Transverse colon (tissue), 4 donors: Measurements from ENCODE around the gene HIF3A. TPM values are rescaled to one million over a fixed set of nuclear protein-coding genes. Genes with fewer than 3 reads are reported as not detected.
"Not testable (repeated sequence)": the region's sequence is repeated elsewhere in the genome, so short reads cannot be mapped to it uniquely, and the experiment has no call there.

Source experiments
- DNase-seq: peaks from one replicate; pipeline ENCODE4 v3.0.0-alpha.2; 2019
- H3K27ac ChIP-seq, 4 donors: fragments of 200-600 bp; sonication (generic); 2 replicates each; pipeline ENCODE4 v1.5.1; 2016 to 2018; ENCODE audit warnings: inconsistent platforms in 4 of 4
- H3K27me3 ChIP-seq: fragments of 200-600 bp; sonication (generic); 2 replicates; pipeline ENCODE4 v1.5.1; 2017; ENCODE audit warnings: inconsistent platforms
- H3K36me3 ChIP-seq, 4 donors: fragments of 200-600 bp; sonication (generic); 2 replicates each; pipeline ENCODE4 v1.5.1; 2017 to 2019; ENCODE audit warnings: inconsistent platforms in 4 of 4
- H3K4me1 ChIP-seq, 4 donors: fragments of 200-600 bp; sonication (generic); 2 replicates each; pipeline ENCODE4 v1.5.1; 2017 to 2020; ENCODE audit warnings: inconsistent platforms in 4 of 4
- H3K4me3 ChIP-seq, 4 donors: fragments of 200-600 bp; sonication (generic); 1 replicate in 1 of 4; 2 replicates in 3 of 4; pipeline versions ENCODE4 v1.5.1 to v1.6.1; 2017 to 2019; ENCODE audit warnings: inconsistent platforms in 4 of 4
- H3K9me3 ChIP-seq, 2 donors: fragments of 200-600 bp; sonication (generic); 2 replicates each; pipeline ENCODE4 v1.5.1; 2017 to 2019; ENCODE audit warnings: inconsistent platforms in 2 of 2
- EP300 ChIP-seq: sonication (generic); formaldehyde crosslinking; IDR thresholded peaks from one replicate; pipeline ENCODE4 v1.6.1; 2017; ENCODE audit warnings: antibody characterized with exemption, low read depth
- POLR2A ChIP-seq: fragments of 450-650 bp; IDR thresholded peaks from one replicate; pipeline ENCODE4 v1.6.1; 2016; ENCODE audit warnings: antibody characterized with exemption, mild to moderate bottlenecking, moderate library complexity
- POLR2AphosphoS5 ChIP-seq, 3 donors: sonication (generic); formaldehyde crosslinking; IDR thresholded peaks; one replicate each; pipeline ENCODE4 v1.6.1; 2016; ENCODE audit warnings: antibody characterized with exemption in 3 of 3
- WGBS, 2 donors: methylation state at CpG; one replicate each; pipeline ENCODE4 v1.1.5; 2018; ENCODE audit warnings: low coverage in 1 of 2; 5-methylcytosine and 5-hydroxymethylcytosine counted together
- in situ Hi-C, 4 donors: fragments of 200-750 bp; cut with MboI; loops; one replicate each; pipeline versions ENCODE4 v1.15.0 to v1.15.1; 2017; ENCODE audit warnings: low sequenced_read_pairs in 3 of 4, low pct_ligation_motif_present in 1 of 4, low pct_unique_long_range_greater_than_20kb in 1 of 4
- intact Hi-C: fragments of 100-400 bp; cut with DNase I; formaldehyde crosslinking; loops from one replicate; pipeline ENCODE4 v1.15.1; 2023; ENCODE audit warnings: low total_unique reads
- total RNA-seq, 4 donors: library from RNA; depleted of rRNA; stranded (reverse); fragments of >200 nt; gene quantifications; one replicate each; pipeline ENCODE4 v1.1.0, GENCODE V29; 2016
- TF ChIP-seq, protein P1 (sequence below), 5 experiments: fragments of 200-600 bp in 3 of 5; fragments of 450-650 bp in 2 of 5; sonication (generic) in 3 of 5; IDR thresholded peaks; 1 replicate in 2 of 5; 2 replicates in 3 of 5; pipeline ENCODE4 v1.5.1; 2016 to 2017; ENCODE audit warnings: antibody characterized with exemption in 5 of 5, inconsistent platforms in 3 of 5, mild to moderate bottlenecking in 2 of 5, moderate library complexity in 1 of 5

Gene HIF3A
- total RNA-seq, 4 donors from 2014 or later: 37.7 to 227 (median 97.5) TPM

DNA sequence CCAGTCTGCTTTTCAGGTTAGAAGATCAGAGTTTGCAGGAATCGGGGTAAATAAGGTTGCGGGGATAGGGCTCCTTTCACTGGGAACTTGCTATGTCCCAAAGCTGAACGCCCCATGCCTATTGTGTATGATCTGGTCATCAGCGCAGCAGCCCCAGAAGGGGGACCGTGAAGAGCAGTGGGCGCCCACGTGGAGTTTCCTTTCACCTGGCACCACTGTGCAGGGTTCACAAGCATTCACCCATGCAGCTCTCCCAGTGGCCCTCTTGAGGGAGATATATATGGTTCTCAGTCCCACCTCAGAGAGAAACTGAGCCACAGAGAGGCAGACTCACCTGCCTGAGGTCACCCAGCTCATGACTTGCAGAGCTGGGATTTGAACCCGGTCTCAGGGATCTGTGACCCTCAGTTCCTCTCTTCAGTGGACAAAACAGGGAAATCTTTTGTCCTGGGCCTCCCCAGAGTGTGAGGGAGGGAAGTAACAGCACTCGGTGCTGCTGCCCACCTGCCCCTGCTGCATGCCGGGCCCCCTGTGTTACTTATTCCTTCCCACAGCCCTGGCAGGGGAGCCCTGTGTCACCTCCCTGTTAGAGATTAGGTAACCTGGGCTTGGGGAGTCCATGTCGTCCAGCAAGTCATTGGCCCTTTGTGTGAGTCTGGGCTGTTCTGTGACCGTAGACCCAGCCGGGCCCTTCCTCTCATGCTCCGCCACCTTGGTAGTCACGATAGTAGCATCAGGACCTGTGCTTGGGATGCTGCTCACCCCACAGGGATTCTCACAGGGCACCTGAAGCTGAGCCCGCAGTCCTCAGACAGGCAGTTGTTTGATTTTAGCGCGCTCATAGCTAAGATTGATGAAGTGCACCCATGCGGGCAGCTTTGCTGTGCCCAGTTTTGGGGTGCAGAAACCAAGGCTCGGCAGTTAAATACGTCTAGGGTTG is 78.0 kb downstream of the HIF3A start:
- Histone ChIP-seq H3K27me3 (no peaks in the 10 kb centered on the region), H3K9me3 (no peaks in the 10 kb centered on the region), H3K36me3 (peaks cover 0 to 13% (median 6%) of the 10 kb centered on the region in 4 donors), H3K4me3 (no peak overlapping the region), H3K27ac (peak overlapping the region in 1 of 4 donors; percentile 84), H3K4me1 (peaks cover 25 to 41% (median 30%) of the 10 kb centered on the region in 4 donors)
- TF ChIP-seq EP300 (no peak), POLR2AphosphoS5 (IDR thresholded peaks at IDR 0.05) (no peak), POLR2A (no peak)
- TF ChIP-seq, protein P1, sequence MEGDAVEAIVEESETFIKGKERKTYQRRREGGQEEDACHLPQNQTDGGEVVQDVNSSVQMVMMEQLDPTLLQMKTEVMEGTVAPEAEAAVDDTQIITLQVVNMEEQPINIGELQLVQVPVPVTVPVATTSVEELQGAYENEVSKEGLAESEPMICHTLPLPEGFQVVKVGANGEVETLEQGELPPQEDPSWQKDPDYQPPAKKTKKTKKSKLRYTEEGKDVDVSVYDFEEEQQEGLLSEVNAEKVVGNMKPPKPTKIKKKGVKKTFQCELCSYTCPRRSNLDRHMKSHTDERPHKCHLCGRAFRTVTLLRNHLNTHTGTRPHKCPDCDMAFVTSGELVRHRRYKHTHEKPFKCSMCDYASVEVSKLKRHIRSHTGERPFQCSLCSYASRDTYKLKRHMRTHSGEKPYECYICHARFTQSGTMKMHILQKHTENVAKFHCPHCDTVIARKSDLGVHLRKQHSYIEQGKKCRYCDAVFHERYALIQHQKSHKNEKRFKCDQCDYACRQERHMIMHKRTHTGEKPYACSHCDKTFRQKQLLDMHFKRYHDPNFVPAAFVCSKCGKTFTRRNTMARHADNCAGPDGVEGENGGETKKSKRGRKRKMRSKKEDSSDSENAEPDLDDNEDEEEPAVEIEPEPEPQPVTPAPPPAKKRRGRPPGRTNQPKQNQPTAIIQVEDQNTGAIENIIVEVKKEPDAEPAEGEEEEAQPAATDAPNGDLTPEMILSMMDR (IDR thresholded peaks at IDR 0.05): no peak
- no peak for DNase-seq
- intact Hi-C loops: no loop called here
- 91 to 100% methylated on average over 1 to 20 of the region's 21 CpGs for whole genome bisulfite sequencing, 2 donors
- in situ Hi-C loops: no loop called here

DNA sequence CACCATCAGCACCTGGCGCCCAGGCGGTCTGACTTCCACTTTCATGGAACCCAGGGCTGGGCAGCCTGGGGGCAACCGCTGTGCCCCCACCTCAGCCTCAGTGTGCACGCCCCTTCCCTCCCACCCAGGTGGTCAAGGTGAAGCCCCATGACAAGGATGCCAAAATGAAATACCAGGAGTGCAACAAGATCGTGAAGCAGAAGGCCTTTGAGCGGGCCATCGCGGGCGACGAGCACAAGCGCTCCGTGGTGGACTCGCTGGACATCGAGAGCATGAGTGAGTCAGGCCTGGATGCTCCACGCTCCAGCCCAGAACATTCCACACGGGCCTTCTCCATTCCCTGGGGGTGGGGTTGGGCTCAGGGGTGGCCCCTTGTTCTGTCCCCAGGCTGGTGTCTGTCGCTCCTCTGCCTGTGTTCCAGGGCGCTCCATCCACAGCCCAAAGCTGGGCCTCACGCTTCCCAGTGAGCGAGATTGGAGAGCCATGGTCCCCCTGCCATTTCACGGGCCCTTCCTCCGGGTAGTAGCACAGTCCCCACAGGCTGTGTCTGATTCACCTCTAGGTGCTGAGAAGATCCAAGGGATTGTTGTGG is 78.7 kb downstream of the HIF3A start:
- DNase-seq, H3K4me3 ChIP-seq, H3K27me3 ChIP-seq, in situ Hi-C loops, intact Hi-C loops, H3K27ac ChIP-seq, H3K9me3 ChIP-seq: not testable (repeated sequence)
- WGBS, 2 donors: 91% methylated on average over 20 of the region's 22 CpGs; no CpG with 5 or more reads in 1 of the 2 donors
- H3K4me1 ChIP-seq: peaks cover 25 to 41% (median 30%) of the 10 kb centered on the region in 4 donors
- peaks cover 0 to 20% (median 6%) of the 10 kb centered on the region in 4 donors for H3K36me3 ChIP-seq

DNA sequence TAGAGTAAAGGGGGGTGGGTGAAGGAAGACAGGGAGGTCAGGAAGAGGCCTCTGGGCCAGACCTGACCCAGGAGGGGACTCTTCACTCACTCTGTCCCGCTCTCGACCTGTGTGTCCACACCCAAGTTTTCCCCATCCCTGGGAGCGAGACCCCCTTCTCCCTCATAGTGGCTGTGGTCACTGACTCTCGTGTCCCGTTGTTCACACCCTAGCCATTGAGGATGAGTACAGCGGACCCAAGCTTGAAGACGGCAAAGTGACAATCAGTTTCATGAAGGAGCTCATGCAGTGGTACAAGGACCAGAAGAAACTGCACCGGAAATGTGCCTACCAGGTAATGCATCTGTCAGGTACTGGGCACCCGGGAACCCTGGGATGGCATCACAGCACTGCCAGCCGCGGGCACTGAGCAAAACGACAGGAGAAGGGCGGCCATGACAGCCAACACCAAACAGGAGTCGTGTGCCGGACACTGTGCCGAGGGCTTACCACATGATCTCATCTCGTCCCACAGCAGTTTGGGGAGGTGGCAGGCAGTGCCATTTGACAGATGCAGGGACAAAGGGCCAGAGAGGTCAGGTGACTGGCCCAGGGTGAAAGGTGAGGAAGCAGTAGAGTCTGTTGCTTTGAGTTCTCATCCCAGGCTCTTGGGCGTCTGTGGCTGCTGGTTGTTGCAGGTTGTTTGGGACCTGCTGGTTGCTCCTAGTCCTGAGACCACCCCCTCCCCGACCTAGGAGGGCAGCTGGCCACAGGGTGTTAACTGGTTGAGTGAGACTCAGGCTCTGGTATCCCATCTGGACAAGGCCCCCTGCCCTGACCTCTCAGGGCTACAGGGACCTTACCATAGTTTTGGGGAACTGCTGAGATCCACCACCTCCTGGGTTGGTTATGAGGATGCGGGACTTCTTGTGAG is 79.7 kb downstream of the HIF3A start:
- DNase-seq: no peak
- TF ChIP-seq, protein P1 (IDR thresholded peaks at IDR 0.05): no peak
- TF ChIP-seq POLR2AphosphoS5 (IDR thresholded peaks at IDR 0.05) (no peak), POLR2A (no peak), EP300 (no peak)

DNA sequence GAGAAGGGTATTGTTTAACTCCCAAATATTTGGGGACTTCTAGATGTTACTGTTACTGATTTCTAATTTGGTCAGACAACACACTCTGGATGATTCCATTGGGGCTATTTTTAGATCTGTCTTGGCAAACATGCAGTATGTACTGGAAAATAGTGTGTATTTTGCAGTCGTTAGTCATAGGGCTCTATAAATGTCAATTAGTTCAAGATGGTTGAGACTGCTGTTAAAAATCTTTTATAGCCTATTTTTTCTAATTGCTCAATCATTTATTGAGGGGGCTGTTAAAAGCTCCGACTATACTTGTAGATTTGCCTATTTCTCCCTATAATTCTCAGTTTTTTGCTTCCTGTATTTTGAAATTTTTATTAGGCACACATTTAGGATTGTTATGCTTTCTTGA is 81.4 kb downstream of the HIF3A start:
- Histone ChIP-seq H3K4me3 (no peak overlapping the region), H3K36me3 (peaks cover 0 to 35% (median 14%) of the 10 kb centered on the region in 4 donors), H3K9me3 (no peaks in the 10 kb centered on the region), H3K27ac (peak overlapping the region in 3 of 4 donors; percentile 31 to 40 (median 34)), H3K4me1 (peaks cover 16 to 31% (median 21%) of the 10 kb centered on the region in 4 donors), H3K27me3 (no peaks in the 10 kb centered on the region)
- intact Hi-C loops (no loop called here), in situ Hi-C loops (no loop called here)
- no peak for DNase-seq
- TF ChIP-seq, protein P1 (IDR thresholded peaks at IDR 0.05): no peak
- TF ChIP-seq EP300 (no peak), POLR2A (no peak), POLR2AphosphoS5 (IDR thresholded peaks at IDR 0.05) (peak in 1 of 3 donors; percentile 49)
- WGBS, 2 donors: 47 to 57% methylated on average over 2 of the region's 2 CpGs

More for the DNA sequence above, 79.7 kb downstream of the HIF3A start:
- H3K4me1 ChIP-seq: peaks cover 25 to 41% (median 30%) of the 10 kb centered on the region in 4 donors
- no peaks in the 10 kb centered on the region for H3K27me3 ChIP-seq
- H3K36me3 ChIP-seq: peaks cover 0 to 21% (median 9%) of the 10 kb centered on the region in 4 donors
- in situ Hi-C loops: no loop called here
- H3K27ac ChIP-seq: no peak overlapping the region
- 96% methylated on average over 19 of the region's 20 CpGs; no CpG with 5 or more reads in 1 of the 2 donors for WGBS, 2 donors
- no peak overlapping the region for H3K4me3 ChIP-seq
- intact Hi-C loops: no loop called here
- H3K9me3 ChIP-seq: no peaks in the 10 kb centered on the region
